Osteocyte (in vitro differentiated cells): ENCODE measurements around the gene OSBPL8. TPM values are rescaled to one million over a fixed set of nuclear protein-coding genes. Genes with fewer than 3 reads are reported as not detected.

ENCODE experiments used
- DNase-seq: peaks from one replicate; pipeline ENCODE4 v3.0.0; 2021; ENCODE audit warnings: mixed read lengths; ENCODE audit not compliant: unreplicated experiment; ENCODE audit errors: extremely low spot score
- H3K27ac Mint-ChIP-seq: one replicate; pipeline ENCODE4 v1.8.0; 2021; ENCODE audit warnings: mild to moderate bottlenecking, mixed read lengths; ENCODE audit not compliant: unreplicated experiment
- H3K27me3 Mint-ChIP-seq: one replicate; pipeline ENCODE4 v1.8.0; 2021; ENCODE audit warnings: mixed read lengths; ENCODE audit not compliant: unreplicated experiment
- H3K36me3 Mint-ChIP-seq: one replicate; pipeline ENCODE4 v1.8.0; 2021; ENCODE audit warnings: mixed read lengths; ENCODE audit not compliant: unreplicated experiment
- H3K4me1 Mint-ChIP-seq: one replicate; pipeline ENCODE4 v1.8.0; 2021; ENCODE audit warnings: mixed read lengths; ENCODE audit not compliant: unreplicated experiment
- H3K4me3 Mint-ChIP-seq: one replicate; pipeline ENCODE4 v1.8.0; 2021; ENCODE audit warnings: mild to moderate bottlenecking, moderate library complexity, mixed read lengths; ENCODE audit not compliant: unreplicated experiment
- H3K9me3 Mint-ChIP-seq: one replicate; pipeline ENCODE4 v1.8.0; 2021; ENCODE audit warnings: mixed read lengths; ENCODE audit not compliant: unreplicated experiment
- total RNA-seq: library from RNA; stranded (reverse); gene quantifications from 2 replicates; pipeline ENCODE4 v1.2.1, GENCODE V29; 2021
- TF ChIP-seq, protein P1 (sequence below): fragments of 200-600 bp; sonication (generic); IDR thresholded peaks from 2 replicates; pipeline ENCODE4 v1.5.0; 2021; ENCODE audit warnings: antibody characterized with exemption, mild to moderate bottlenecking, moderate library complexity

The OSBPL8 gene
- total RNA-seq, 1 donor from 2014 or later = 87.8 TPM

DNA sequence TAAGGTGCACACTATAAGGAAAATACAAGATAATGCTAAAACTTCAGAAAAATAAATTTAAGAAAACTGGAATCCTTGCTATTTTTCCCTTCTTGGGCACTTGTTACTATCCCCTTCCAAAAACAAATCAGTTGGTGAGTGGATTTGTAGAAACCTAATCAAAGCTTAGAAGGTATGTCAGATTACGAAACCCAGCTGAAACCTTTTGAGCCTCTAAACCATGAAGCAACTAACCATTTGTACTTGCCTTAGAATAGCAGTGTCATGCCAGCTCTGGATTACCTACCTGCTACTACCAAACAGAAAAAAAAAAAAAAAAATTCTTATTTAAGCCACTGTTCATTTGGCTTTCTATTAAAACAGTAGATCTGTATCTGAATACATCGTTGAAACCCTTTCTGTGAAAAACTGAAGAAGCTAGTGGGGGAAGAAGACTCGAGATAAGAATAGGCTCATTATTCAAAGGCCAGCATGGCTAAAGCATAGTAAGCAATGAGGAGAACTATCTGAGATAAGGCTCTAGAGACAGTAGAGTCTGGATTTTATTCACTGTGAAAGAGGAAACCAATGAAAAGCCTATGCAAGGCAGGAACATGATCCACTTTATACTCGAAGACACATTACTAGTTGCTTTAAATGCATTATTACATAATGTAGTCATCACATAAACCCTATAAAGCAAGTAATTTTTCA, 30.2 kb downstream of the OSBPL8 start:
- Mint-ChIP-seq H3K4me1 (peaks cover 7% of the 10 kb centered on the region), H3K27ac (no peak overlapping the region)
- TF ChIP-seq, protein P1, sequence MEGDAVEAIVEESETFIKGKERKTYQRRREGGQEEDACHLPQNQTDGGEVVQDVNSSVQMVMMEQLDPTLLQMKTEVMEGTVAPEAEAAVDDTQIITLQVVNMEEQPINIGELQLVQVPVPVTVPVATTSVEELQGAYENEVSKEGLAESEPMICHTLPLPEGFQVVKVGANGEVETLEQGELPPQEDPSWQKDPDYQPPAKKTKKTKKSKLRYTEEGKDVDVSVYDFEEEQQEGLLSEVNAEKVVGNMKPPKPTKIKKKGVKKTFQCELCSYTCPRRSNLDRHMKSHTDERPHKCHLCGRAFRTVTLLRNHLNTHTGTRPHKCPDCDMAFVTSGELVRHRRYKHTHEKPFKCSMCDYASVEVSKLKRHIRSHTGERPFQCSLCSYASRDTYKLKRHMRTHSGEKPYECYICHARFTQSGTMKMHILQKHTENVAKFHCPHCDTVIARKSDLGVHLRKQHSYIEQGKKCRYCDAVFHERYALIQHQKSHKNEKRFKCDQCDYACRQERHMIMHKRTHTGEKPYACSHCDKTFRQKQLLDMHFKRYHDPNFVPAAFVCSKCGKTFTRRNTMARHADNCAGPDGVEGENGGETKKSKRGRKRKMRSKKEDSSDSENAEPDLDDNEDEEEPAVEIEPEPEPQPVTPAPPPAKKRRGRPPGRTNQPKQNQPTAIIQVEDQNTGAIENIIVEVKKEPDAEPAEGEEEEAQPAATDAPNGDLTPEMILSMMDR = no peak

DNA sequence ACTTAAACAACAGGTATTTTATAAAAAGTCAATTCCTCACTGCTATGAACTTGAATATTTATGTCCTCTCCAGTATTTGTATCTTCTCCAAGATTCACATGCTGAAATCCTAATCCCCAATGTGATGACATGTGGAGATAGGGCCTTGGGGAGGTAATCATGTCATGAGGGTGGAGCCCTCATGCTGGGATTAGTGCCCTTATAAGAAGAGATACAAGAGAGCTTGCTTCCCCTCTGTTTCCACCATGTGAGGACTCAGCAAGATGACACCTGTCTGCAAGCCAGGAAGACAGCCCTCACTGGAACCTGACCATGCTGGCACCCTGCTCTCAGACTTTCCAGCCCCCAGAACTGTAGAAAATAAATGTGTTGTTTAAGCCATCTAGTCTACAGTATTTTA, 36.2 kb downstream of the OSBPL8 start:
- peaks cover 12% of the 10 kb centered on the region for H3K36me3 Mint-ChIP-seq
- no peaks in the 10 kb centered on the region for H3K4me1 Mint-ChIP-seq
- no peaks in the 10 kb centered on the region for H3K27me3 Mint-ChIP-seq
- peaks cover 14% of the 10 kb centered on the region for H3K9me3 Mint-ChIP-seq
- TF ChIP-seq, protein P1 = no peak
- no peak for DNase-seq
- no peak overlapping the region for H3K27ac Mint-ChIP-seq
- H3K4me3 Mint-ChIP-seq = no peak overlapping the region

More for the DNA sequence above, 30.2 kb downstream of the OSBPL8 start:
- DNase-seq = no peak
- Mint-ChIP-seq H3K4me3 (no peak overlapping the region), H3K36me3 (peaks cover 2% of the 10 kb centered on the region), H3K9me3 (peaks cover 4% of the 10 kb centered on the region), H3K27me3 (no peaks in the 10 kb centered on the region)

DNA sequence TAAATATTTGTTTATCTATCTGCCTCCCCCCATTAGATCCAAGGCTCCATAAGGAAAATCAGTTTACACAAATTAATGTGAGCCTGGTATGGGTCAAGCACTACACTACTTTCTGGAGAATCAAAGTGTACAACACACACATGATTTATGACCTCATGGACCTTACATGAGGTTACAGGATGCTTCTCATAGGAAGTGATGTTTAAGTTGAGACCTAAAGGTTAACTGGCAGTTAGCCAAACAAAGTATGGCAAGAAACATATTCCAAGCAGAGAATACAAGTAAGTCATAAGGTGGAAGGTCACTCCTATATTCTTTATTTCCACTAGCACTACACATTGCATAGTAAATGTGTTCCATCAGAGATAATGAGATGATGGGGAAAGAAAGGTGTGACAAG, 39.2 kb downstream of the OSBPL8 start:
- Mint-ChIP-seq H3K4me1 (no peaks in the 10 kb centered on the region), H3K4me3 (no peak overlapping the region), H3K9me3 (peaks cover 11% of the 10 kb centered on the region), H3K36me3 (peaks cover 10% of the 10 kb centered on the region), H3K27me3 (no peaks in the 10 kb centered on the region), H3K27ac (no peak overlapping the region)
- TF ChIP-seq, protein P1 = no peak
- DNase-seq = no peak

DNA sequence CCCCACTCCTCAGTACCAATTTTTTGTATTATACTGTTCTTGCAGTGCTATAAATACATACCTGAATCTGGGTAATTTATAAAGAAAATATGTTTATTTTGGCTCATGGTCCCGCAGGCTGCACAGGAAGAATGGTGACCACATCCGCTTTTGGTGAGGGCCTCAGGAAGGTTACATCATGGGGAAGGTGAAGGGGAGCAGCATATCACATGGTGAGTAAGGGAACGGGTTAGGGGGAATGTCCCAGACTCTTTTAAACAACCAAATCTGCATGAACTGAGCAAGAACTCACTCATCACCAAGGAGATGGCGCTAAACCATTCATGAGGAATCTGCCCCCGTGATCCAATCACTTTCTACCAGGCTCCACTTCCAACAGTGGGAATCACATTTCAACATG, 40.0 kb downstream of the OSBPL8 start:
- no peak overlapping the region for H3K4me3 Mint-ChIP-seq
- TF ChIP-seq, protein P1 = no peak

DNA sequence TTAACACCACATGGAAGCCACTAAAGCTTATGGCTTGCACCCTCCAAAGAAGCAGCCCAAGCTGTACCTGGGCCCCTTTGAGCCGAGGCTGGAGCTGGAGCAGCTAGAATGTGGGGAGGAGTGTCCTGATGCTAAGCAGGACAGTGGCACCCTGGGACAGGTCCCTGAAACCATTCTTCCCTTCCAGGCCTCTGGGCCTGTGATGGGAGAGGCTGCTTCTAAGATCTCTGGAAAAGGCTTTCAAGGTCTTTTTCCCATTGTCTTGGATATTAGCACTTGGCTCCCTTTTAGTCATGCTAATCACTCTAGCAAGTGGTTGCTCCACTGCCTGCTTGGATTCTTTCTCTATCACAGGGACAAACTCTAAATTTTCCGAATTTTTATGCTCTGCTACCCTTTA, 40.9 kb downstream of the OSBPL8 start:
- Mint-ChIP-seq H3K4me3 (no peak overlapping the region), H3K36me3 (peaks cover 10% of the 10 kb centered on the region), H3K27ac (no peak overlapping the region), H3K9me3 (peaks cover 10% of the 10 kb centered on the region), H3K27me3 (no peaks in the 10 kb centered on the region), H3K4me1 (no peaks in the 10 kb centered on the region)
- TF ChIP-seq, protein P1 = no peak
- no peak for DNase-seq

More for the DNA sequence above, 40.0 kb downstream of the OSBPL8 start:
- DNase-seq = no peak
- peaks cover 11% of the 10 kb centered on the region for H3K9me3 Mint-ChIP-seq
- H3K27ac Mint-ChIP-seq = no peak overlapping the region
- no peaks in the 10 kb centered on the region for H3K27me3 Mint-ChIP-seq
- H3K36me3 Mint-ChIP-seq = peaks cover 10% of the 10 kb centered on the region
- H3K4me1 Mint-ChIP-seq = no peaks in the 10 kb centered on the region
